Tibial nerve (tissue), 4 donors: Measurements from ENCODE around the gene ETV2.

ENCODE experiments used
- CTCF ChIP-seq, 5 experiments: fragments of 200-600 bp in 3 of 5; fragments of 450-650 bp in 2 of 5; sonication (generic) in 3 of 5; IDR thresholded peaks; one replicate each; pipeline ENCODE4 v1.5.1; 2016 to 2019; ENCODE audit warnings: antibody characterized with exemption in 5 of 5, mild to moderate bottlenecking in 3 of 5, moderate library complexity in 2 of 5
- EP300 ChIP-seq, 2 donors: sonication (generic); formaldehyde crosslinking; IDR thresholded peaks; one replicate each; pipeline ENCODE4 v1.6.1; 2017; ENCODE audit warnings: antibody characterized with exemption in 2 of 2, mild to moderate bottlenecking in 1 of 2
- POLR2A ChIP-seq, 2 donors: fragments of 450-650 bp; IDR thresholded peaks; one replicate each; pipeline ENCODE4 v1.6.1; 2017; ENCODE audit warnings: antibody characterized with exemption in 2 of 2, mild to moderate bottlenecking in 2 of 2, moderate library complexity in 2 of 2

- TF ChIP-seq CTCF (IDR thresholded peaks at IDR 0.05) (no peak), POLR2A (IDR thresholded peaks at IDR 0.05) (no peak), EP300 (IDR thresholded peaks at IDR 0.05) (no peak)
Observed at GRCh38 chr19:35639863-35640262, 1.7 kb upstream of the ETV2 start.
